ENCODE data around the gene MEIS1. TPM values are rescaled to one million over a fixed set of nuclear protein-coding genes. Genes with fewer than 3 reads are reported as not detected.

MEIS1 gene
- total and polyA plus RNA-seq, 4 experiments from 2014 or later = not detected

DNA sequence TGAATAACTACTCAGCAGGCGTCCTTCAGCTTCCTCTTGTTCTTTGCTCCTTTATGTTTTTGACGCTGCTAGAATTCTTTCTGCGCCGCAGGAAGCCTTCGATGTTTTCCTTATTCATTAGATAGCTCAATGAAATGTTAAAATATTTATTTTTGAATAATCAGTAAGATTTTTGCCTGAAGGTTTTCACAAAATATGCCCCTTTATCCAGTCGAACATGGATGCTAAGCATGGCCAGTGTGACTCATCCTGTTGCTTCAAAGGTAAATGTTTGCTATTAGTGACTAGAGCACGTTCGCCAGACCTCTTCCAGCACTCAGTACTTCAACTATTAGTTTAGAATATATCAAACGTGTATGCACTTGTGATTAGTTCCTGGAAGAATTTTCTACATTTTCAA, 7.6 kb upstream of the MEIS1 start:
- intact Hi-C loops (cut with micrococcal nuclease) = no loop called here
- Mint-ChIP-seq H3K4me1 (peaks cover 0 to 6% (median 4%) of the 10 kb centered on the region in 4 donors), H3K27ac (no peak overlapping the region), H3K27me3 (peaks cover 32 to 36% of the 10 kb centered on the region in 2 donors), H3K4me3 (no peak overlapping the region), H3K36me3 (no peaks in the 10 kb centered on the region), H3K9me3 (peaks cover 0 to 12% (median under 1%) of the 10 kb centered on the region in 8 donors)
- ChIA-PET CTCF (ENCODE audit: partially characterized antibody) (no interaction called here), POLR2A (ENCODE audit: partially characterized antibody) (no interaction called here)
- no peaks in the 10 kb centered on the region for H3K36me3 ChIP-seq (ENCODE audit: insufficient read depth, low read length)
- peaks cover 15% of the 10 kb centered on the region for H3K27me3 ChIP-seq (ENCODE audit: insufficient read depth, low read length)
- DNase-seq = no peak
- no peaks in the 10 kb centered on the region for H3K9me3 ChIP-seq (ENCODE audit: control insufficient read depth in 1 of 2, low read length in 2 of 2)
- no peak overlapping the region for H3K4me3 ChIP-seq (ENCODE audit: low read length in 2 of 2)
- H3K27ac ChIP-seq (ENCODE audit: low read depth, low read length) = no peak overlapping the region
- no peaks in the 10 kb centered on the region for H3K4me1 ChIP-seq (ENCODE audit: insufficient read depth, low read length)

DNA sequence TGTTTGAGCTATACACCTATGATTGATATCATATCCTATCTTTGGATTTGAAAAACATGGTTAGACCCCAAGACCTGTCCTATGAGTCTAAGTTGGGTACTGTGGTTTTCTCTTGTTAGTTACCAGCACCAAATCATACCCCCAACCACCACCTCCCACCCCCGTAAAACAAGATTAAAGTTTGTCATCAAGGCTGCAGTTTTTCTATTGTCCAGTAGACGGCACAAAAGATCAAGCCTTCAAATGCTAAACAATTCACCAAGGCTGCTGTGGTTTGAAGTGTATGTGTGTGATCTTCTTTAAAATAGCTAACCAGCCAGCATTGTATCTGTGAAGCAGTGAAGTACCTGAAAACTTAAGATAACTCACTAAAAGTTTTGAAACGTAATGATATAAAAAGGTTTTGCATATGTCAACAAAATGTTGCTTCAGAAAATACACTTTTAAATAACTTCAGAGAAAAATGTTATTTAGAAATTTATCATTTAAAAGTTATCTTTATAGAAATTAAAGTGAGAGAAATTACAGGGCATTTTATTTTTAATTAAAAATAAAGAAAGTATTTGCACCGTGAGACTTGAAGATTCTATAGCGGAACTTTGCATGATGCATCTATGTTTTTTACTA, 5.8 kb upstream of the MEIS1 start:
- intact Hi-C loops (cut with micrococcal nuclease) = no loop called here
- H3K36me3 ChIP-seq (ENCODE audit: insufficient read depth, low read length) = no peaks in the 10 kb centered on the region
- POLR2A ChIA-PET (ENCODE audit: partially characterized antibody) = no interaction called here
- H3K27ac Mint-ChIP-seq = no peak overlapping the region
- no peaks in the 10 kb centered on the region for H3K36me3 Mint-ChIP-seq
- H3K4me3 ChIP-seq (ENCODE audit: low read length in 2 of 2) = no peak overlapping the region
- peaks cover 7 to 20% (median 12%) of the 10 kb centered on the region in 4 donors for H3K4me1 Mint-ChIP-seq
- H3K27me3 ChIP-seq (ENCODE audit: insufficient read depth, low read length) = peaks cover 15% of the 10 kb centered on the region
- H3K9me3 Mint-ChIP-seq = peaks cover 0 to 16% (median 2%) of the 10 kb centered on the region in 8 donors
- CTCF ChIA-PET (ENCODE audit: partially characterized antibody) = no interaction called here
- H3K4me1 ChIP-seq (ENCODE audit: insufficient read depth, low read length) = peaks cover 7% of the 10 kb centered on the region
- H3K4me3 Mint-ChIP-seq = no peak overlapping the region
- H3K9me3 ChIP-seq (ENCODE audit: control insufficient read depth in 1 of 2, low read length in 2 of 2) = no peaks in the 10 kb centered on the region
- no peak for DNase-seq
- H3K27me3 Mint-ChIP-seq = peaks cover 39 to 42% of the 10 kb centered on the region in 2 donors
- H3K27ac ChIP-seq (ENCODE audit: low read depth, low read length) = no peak overlapping the region

DNA sequence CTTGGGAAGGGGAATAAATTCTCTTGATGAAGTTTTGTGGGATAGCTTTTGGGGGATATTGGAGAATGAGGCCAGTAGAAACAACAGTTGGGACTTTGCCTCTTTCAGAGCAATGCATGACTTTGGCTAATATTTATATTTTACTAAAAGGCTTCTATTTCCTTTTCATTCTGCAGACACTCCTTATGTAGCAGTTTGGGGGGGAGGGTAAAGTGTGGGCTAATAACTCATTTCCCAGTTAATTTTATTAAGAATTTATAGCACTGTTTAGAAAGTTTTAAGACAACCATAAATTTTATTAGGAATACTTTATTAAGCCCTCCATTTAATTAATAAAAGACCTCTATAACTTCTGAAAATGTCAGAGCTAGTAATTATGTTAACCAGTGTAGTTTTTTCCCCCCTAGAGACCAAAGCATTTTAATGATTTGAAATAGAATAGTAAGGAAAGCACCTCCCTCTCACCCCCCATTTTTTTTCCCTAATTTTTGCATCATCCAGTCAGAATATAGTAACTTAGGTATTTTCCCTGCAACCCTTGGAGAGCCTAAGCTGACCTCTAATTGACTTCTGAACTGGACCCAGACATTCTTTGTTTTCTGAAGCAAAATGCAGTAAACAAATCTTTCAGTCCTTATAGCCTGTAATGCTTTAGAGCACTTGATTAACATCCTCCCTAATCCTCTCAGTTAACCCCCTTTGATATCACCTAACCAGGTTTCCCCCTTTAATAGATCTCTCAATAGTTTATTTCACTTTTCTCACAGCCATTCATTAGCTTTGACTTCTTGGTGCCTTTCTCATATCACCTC, 5.0 kb upstream of the MEIS1 start:
- no peak overlapping the region for H3K27ac Mint-ChIP-seq
- H3K9me3 Mint-ChIP-seq = peaks cover 0 to 17% (median 2%) of the 10 kb centered on the region in 8 donors
- H3K4me3 ChIP-seq (ENCODE audit: low read length in 2 of 2) = no peak overlapping the region
- H3K36me3 Mint-ChIP-seq = no peaks in the 10 kb centered on the region
- POLR2A ChIA-PET (ENCODE audit: partially characterized antibody) = no interaction called here
- CTCF ChIA-PET (ENCODE audit: partially characterized antibody) = no interaction called here
- H3K9me3 ChIP-seq (ENCODE audit: control insufficient read depth in 1 of 2, low read length in 2 of 2) = no peaks in the 10 kb centered on the region
- peaks cover 8 to 28% (median 19%) of the 10 kb centered on the region in 4 donors for H3K4me1 Mint-ChIP-seq
- no peak overlapping the region for H3K4me3 Mint-ChIP-seq
- peaks cover 12% of the 10 kb centered on the region for H3K4me1 ChIP-seq (ENCODE audit: insufficient read depth, low read length)
- H3K27ac ChIP-seq (ENCODE audit: low read depth, low read length) = no peak overlapping the region
- H3K27me3 Mint-ChIP-seq = peaks cover 47 to 49% of the 10 kb centered on the region in 2 donors
- intact Hi-C loops (cut with micrococcal nuclease) = no loop called here
- DNase-seq = no peak
- no peaks in the 10 kb centered on the region for H3K36me3 ChIP-seq (ENCODE audit: insufficient read depth, low read length)
- peaks cover 15% of the 10 kb centered on the region for H3K27me3 ChIP-seq (ENCODE audit: insufficient read depth, low read length)

DNA sequence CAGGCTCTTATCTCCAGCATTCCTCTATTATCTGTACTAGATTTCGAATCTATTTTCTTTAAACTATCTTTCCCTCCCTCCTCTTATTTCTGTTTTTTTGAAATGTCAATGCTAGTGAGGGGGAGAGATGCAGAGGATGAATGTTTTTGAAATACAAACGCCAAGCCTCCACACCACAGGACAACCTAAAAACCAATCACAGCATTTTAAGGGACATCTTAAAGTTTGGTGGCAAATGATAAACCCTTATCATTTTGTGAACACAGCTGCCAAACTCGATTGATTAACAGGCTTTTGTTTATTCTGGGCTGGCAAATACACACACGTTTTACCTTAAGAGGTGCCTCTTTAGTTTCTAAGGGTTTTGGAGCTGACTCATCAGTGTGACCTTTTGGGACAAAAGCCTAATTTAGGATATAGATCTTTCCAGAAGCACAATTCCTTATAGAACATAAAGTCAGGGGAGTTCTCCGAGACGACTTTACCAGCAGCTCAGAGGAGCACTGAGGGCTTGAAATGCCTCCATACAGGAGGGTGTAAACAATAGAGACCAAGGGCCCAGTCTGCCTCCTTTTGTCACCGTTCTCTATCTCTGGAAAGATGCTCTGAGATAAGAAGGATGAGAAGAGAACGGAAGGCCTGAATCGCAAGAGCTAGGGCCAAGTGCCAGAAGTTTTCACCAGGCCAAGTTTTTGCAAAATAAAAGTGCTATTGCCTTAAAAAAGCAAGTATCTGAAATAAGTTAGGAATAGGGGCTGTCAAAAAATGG, 4.2 kb upstream of the MEIS1 start:
- H3K4me1 Mint-ChIP-seq = peaks cover 12 to 33% (median 26%) of the 10 kb centered on the region in 4 donors
- intact Hi-C loops (cut with micrococcal nuclease) = no loop called here
- H3K27me3 Mint-ChIP-seq = peaks cover 48 to 56% of the 10 kb centered on the region in 2 donors
- DNase-seq = no peak
- Histone ChIP-seq H3K36me3 (ENCODE audit: insufficient read depth, low read length) (no peaks in the 10 kb centered on the region), H3K4me1 (ENCODE audit: insufficient read depth, low read length) (peaks cover 18% of the 10 kb centered on the region), H3K27me3 (ENCODE audit: insufficient read depth, low read length) (peaks cover 21% of the 10 kb centered on the region), H3K4me3 (ENCODE audit: low read length in 2 of 2) (no peak overlapping the region), H3K9me3 (ENCODE audit: control insufficient read depth in 1 of 2, low read length in 2 of 2) (no peaks in the 10 kb centered on the region), H3K27ac (ENCODE audit: low read depth, low read length) (no peak overlapping the region)
- no peak overlapping the region for H3K4me3 Mint-ChIP-seq
- H3K27ac Mint-ChIP-seq = no peak overlapping the region
- CTCF ChIA-PET (ENCODE audit: partially characterized antibody) = no interaction called here
- POLR2A ChIA-PET (ENCODE audit: partially characterized antibody) = no interaction called here
- H3K36me3 Mint-ChIP-seq = peaks cover 0 to 1% of the 10 kb centered on the region in 2 donors
- peaks cover 0 to 15% (median 4%) of the 10 kb centered on the region in 8 donors for H3K9me3 Mint-ChIP-seq

DNA sequence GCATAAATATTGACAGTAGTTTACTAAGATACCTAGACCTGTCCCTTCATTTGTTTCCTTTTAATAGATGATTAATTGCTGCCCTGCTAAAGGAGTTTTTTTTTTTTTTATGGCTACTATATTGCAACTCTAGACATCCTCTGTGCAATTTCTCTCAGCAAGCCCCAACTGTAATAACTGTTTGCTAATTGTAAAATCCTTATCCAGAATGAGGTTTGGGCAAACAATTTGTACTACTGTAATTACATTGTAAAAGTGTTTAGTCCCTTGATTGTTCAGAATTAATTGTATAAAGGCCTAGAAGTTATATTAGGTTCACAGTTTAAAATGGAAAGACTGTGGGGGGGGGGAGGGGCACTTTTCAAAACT, 3.7 kb upstream of the MEIS1 start:
- Histone ChIP-seq H3K4me3 (ENCODE audit: low read length in 2 of 2) (no peak overlapping the region), H3K9me3 (ENCODE audit: control insufficient read depth in 1 of 2, low read length in 2 of 2) (no peaks in the 10 kb centered on the region), H3K36me3 (ENCODE audit: insufficient read depth, low read length) (no peaks in the 10 kb centered on the region), H3K27ac (ENCODE audit: low read depth, low read length) (no peak overlapping the region), H3K27me3 (ENCODE audit: insufficient read depth, low read length) (peaks cover 21% of the 10 kb centered on the region), H3K4me1 (ENCODE audit: insufficient read depth, low read length) (peaks cover 18% of the 10 kb centered on the region)
- Mint-ChIP-seq H3K9me3 (peaks cover 0 to 15% (median 4%) of the 10 kb centered on the region in 8 donors), H3K27ac (no peak overlapping the region), H3K4me3 (no peak overlapping the region), H3K4me1 (peaks cover 12 to 35% (median 28%) of the 10 kb centered on the region in 4 donors), H3K36me3 (peaks cover 0 to 1% of the 10 kb centered on the region in 2 donors), H3K27me3 (peaks cover 46 to 57% of the 10 kb centered on the region in 2 donors)
- CTCF ChIA-PET (ENCODE audit: partially characterized antibody) = no interaction called here
- DNase-seq = no peak
- intact Hi-C loops (cut with micrococcal nuclease) = no loop called here
- POLR2A ChIA-PET (ENCODE audit: partially characterized antibody) = no interaction called here

DNA sequence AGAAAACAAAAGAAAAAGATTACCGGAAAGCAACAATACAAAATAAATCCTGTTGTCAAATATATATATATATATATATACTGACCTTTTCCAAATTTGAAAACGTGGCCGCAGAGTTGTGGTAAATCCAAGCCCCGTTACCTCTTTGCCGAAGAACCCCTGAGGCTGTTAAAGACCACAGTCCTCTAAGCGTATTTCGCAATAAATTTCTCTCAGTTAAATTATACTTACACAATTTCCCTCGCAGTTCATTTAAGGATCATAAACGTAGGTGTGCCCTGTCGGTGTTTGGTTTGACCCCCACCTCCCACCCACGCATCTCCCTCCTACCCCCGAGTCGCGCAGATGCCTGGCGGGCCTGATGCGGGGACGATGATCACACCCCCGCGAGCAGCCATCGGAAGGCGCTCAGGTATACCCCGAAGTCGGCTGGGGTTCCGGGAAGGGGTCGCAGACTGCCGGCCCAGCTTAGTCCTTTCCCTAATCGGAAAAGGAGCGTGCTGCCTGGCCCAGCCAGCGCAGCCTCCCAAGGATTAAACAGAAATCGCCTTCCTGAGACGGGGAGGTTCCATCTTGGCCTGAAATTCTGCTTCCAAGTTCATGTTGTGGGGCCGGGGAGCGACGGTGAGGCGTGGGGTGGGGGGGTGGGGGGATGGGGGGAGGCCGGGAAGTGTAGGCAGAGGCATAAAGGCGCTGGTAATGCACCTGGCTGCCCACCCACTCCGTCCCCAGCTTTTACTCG, 2.9 kb upstream of the MEIS1 start:
- POLR2A ChIA-PET (ENCODE audit: partially characterized antibody) = no interaction called here
- no peak overlapping the region for H3K4me3 ChIP-seq (ENCODE audit: low read length in 2 of 2)
- Mint-ChIP-seq H3K9me3 (peaks cover 0 to 15% (median 4%) of the 10 kb centered on the region in 8 donors), H3K27ac (no peak overlapping the region), H3K4me1 (peaks cover 12 to 35% (median 28%) of the 10 kb centered on the region in 4 donors), H3K36me3 (peaks cover 0 to 1% of the 10 kb centered on the region in 2 donors), H3K4me3 (peak overlapping the region in 2 of 8 donors; percentile 5 to 31), H3K27me3 (peaks cover 46 to 63% of the 10 kb centered on the region in 2 donors)
- CTCF ChIA-PET (ENCODE audit: partially characterized antibody) = no interaction called here
- intact Hi-C loops (cut with micrococcal nuclease) = no loop called here
- H3K4me1 ChIP-seq (ENCODE audit: insufficient read depth, low read length) = peaks cover 18% of the 10 kb centered on the region
- H3K27ac ChIP-seq (ENCODE audit: low read depth, low read length) = no peak overlapping the region
- H3K9me3 ChIP-seq (ENCODE audit: control insufficient read depth in 1 of 2, low read length in 2 of 2) = no peaks in the 10 kb centered on the region
- H3K27me3 ChIP-seq (ENCODE audit: insufficient read depth, low read length) = peaks cover 21% of the 10 kb centered on the region
- H3K36me3 ChIP-seq (ENCODE audit: insufficient read depth, low read length) = no peaks in the 10 kb centered on the region
- no peak for DNase-seq
